Measurements from ENCODE around the gene ZNF407.

ZNF407 gene

DNA sequence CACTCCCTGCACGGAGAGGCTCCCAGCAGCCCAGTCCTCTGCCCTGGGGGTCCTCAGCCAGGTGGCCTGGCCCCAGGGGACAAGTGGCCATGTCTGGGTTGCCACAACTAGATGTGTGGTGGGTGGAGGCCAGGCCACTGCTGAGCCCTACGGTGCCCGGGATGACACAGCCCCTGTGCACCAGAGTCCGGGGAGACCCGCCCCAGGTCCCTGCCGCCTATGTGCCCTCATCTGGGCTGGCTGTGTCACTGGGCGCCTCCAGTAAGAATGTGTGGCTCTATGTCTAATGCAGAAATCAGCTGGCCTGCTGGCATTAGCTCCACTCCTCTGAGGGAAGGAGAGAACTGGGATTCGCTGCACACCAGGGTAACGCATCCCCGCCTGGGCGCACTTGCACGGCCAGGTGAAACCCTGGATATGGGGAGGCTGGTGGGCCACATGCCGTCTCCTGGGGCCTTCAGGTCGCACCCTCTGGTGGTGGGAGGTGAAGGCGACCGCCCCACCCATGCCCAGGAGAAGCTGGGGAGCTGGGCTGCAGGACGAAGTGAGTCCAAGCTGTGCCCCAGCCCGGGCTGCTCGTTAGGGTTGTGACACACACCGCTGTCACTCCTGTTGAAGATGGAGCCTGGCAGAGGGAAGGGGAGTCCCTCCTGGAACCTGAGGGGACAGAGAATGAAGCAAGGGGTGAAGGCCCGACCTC, 475.2 kb downstream of the ZNF407 start:
- no peak for DNase-seq (ENCODE audit: low read depth in 1 of 2, low spot score in 1 of 2)
- Histone ChIP-seq H3K4me3 (replicated peaks; ENCODE audit: insufficient read depth, low read length) (no peak overlapping the region), H3K27me3 (ENCODE audit: insufficient read depth, poor library complexity, severe bottlenecking) (no peaks in the 10 kb centered on the region), H3K27ac (replicated peaks) (no peak overlapping the region)
- no peak for TF ChIP-seq REST (IDR thresholded peaks at IDR 0.05; ENCODE audit: insufficient replicate concordance, low read depth)

DNA sequence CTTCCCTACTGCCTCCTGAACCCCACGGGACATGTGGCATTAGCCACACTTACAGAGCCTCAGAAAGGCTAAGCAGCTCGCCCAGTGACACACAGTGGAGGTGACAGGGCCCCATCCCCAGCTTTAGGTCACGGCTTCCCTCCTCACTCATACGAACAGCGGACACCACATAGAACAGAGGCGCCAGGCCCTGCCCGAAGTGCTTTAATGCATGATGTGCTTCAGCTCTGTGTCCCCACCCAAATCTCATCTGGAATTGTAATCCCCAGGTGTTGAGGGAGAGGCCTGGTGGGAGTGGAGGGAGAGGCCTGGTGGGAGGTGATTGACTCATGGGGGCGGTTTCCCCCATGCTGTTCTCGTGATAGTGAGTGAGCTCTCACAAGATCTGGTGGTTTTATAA, 476.0 kb downstream of the ZNF407 start:
- H3K27me3 ChIP-seq (ENCODE audit: insufficient read depth, poor library complexity, severe bottlenecking) = no peaks in the 10 kb centered on the region
- H3K27ac ChIP-seq (replicated peaks) = no peak overlapping the region
- H3K4me3 ChIP-seq (replicated peaks; ENCODE audit: insufficient read depth, low read length) = no peak overlapping the region
- no peak for DNase-seq (ENCODE audit: low read depth in 1 of 2, low spot score in 1 of 2)
- no peak for TF ChIP-seq CTCF (IDR thresholded peaks at IDR 0.05; ENCODE audit: insufficient read depth, low read length)
- no peak for TF ChIP-seq SPI1 (IDR thresholded peaks at IDR 0.05; ENCODE audit: borderline replicate concordance, low read depth)
- no peak for TF ChIP-seq GABPA (IDR thresholded peaks at IDR 0.05; ENCODE audit: low read depth)
- TF ChIP-seq REST (IDR thresholded peaks at IDR 0.05; ENCODE audit: insufficient replicate concordance, low read depth) = no peak
- no peak for TF ChIP-seq POLR2AphosphoS5 (IDR thresholded peaks at IDR 0.05; ENCODE audit: low read depth)

- H3K4me3 ChIP-seq (replicated peaks; ENCODE audit: insufficient read depth, low read length) = no peak overlapping the region
- no peak for DNase-seq (ENCODE audit: low read depth in 1 of 2, low spot score in 1 of 2)
- TF ChIP-seq REST (IDR thresholded peaks at IDR 0.05; ENCODE audit: insufficient replicate concordance, low read depth) (no peak), SPI1 (IDR thresholded peaks at IDR 0.05; ENCODE audit: borderline replicate concordance, low read depth) (no peak), CTCF (IDR thresholded peaks at IDR 0.05; ENCODE audit: insufficient read depth, low read length) (no peak), GABPA (IDR thresholded peaks at IDR 0.05; ENCODE audit: low read depth) (no peak), POLR2AphosphoS5 (IDR thresholded peaks at IDR 0.05; ENCODE audit: low read depth) (no peak)
- H3K27me3 ChIP-seq (ENCODE audit: insufficient read depth, poor library complexity, severe bottlenecking) = no peaks in the 10 kb centered on the region
- no peak overlapping the region for H3K27ac ChIP-seq (replicated peaks)
Observed at GRCh38 chr18:75074196-75075015, 476.7 kb downstream of the ZNF407 start.
